HEK293 (cell line): Measurements from ENCODE around the gene C4orf17.

Experiments
- CTCF ChIA-PET: fragments of 350-600 bp; formaldehyde crosslinking; extraction: SDS; loops from one replicate; lab custom pipeline; 2021; ENCODE audit warnings: antibody characterized with exemption; lab: Yijun Ruan, JAX
- POLR2A ChIA-PET: fragments of 300-600 bp; formaldehyde crosslinking; extraction: SDS; loops from one replicate; lab custom pipeline; 2020; ENCODE audit warnings: antibody characterized with exemption, inconsistent platforms; lab: Yijun Ruan, JAX
- H3K27ac ChIP-seq: fragments of 200-500 bp; sonication (Bioruptor generic); 2 replicates; pipeline ENCODE4 v1.5.1; 2014; ENCODE audit warnings: low read depth, low read length, control low read depth, inconsistent platforms; ENCODE audit errors: extremely low read depth
- H3K36me3 ChIP-seq, 2 experiments: fragments of 200-500 bp in 1 of 2; sonication (Bioruptor generic) in 1 of 2; 1 replicate in 1 of 2; 2 replicates in 1 of 2; pipeline ENCODE4 v1.5.1; 2014 to 2017; ENCODE audit warnings: inconsistent platforms in 2 of 2, low read length in 2 of 2; ENCODE audit not compliant: control insufficient read depth in 2 of 2, insufficient read depth in 1 of 2
- H3K4me1 ChIP-seq: fragments of 200-500 bp; sonication (Bioruptor generic); 2 replicates; pipeline ENCODE4 v1.5.1; 2014; ENCODE audit warnings: mild to moderate bottlenecking, low read length, inconsistent platforms; ENCODE audit not compliant: control insufficient read depth, insufficient read depth
- H3K4me3 ChIP-seq: 2 replicates; pipeline ENCODE4 v1.5.1; 2011; ENCODE audit warnings: low read depth, mild to moderate bottlenecking, control low read depth, low read length, moderate library complexity
- H3K9me3 ChIP-seq: fragments of 200-500 bp; sonication (Bioruptor generic); 2 replicates; pipeline ENCODE4 v1.5.1; 2014; ENCODE audit warnings: low read depth, low read length, inconsistent platforms; ENCODE audit not compliant: control insufficient read depth, insufficient read depth
- MEIS1 ChIP-seq: sonication (generic); formaldehyde crosslinking; IDR thresholded peaks from 2 replicates; pipeline ENCODE4 v1.8.1; 2022; ENCODE audit warnings: missing genetic modification reagents, mild to moderate bottlenecking, borderline replicate concordance
- OVOL3 ChIP-seq: fragments of 450-650 bp; formaldehyde crosslinking; IDR thresholded peaks from 2 replicates; pipeline ENCODE4 v1.5.1; 2016; ENCODE audit warnings: missing biosample characterization, missing genetic modification characterization
- SP2 ChIP-seq: fragments of 450-650 bp; formaldehyde crosslinking; IDR thresholded peaks from 2 replicates; pipeline ENCODE4 v1.5.1; 2016; ENCODE audit warnings: missing biosample characterization, missing genetic modification characterization
- WT1 ChIP-seq: fragments of 450-650 bp; formaldehyde crosslinking; IDR thresholded peaks from 2 replicates; pipeline ENCODE4 v1.5.1; 2016; ENCODE audit warnings: missing biosample characterization, missing genetic modification characterization
- ZBTB7A ChIP-seq: fragments of 450-650 bp; formaldehyde crosslinking; IDR thresholded peaks from 2 replicates; pipeline ENCODE4 v1.5.1; 2016; ENCODE audit warnings: low read depth, missing biosample characterization, missing genetic modification characterization
- ZNF114 ChIP-seq: fragments of 450-650 bp; formaldehyde crosslinking; IDR thresholded peaks from 2 replicates; pipeline ENCODE4 v1.5.0; 2017; ENCODE audit warnings: missing biosample characterization, missing genetic modification characterization
- ZNF132 ChIP-seq: fragments of 450-650 bp; formaldehyde crosslinking; IDR thresholded peaks from 2 replicates; pipeline ENCODE4 v1.5.1; 2017; ENCODE audit warnings: missing biosample characterization, missing genetic modification characterization, borderline replicate concordance
- ZNF140 ChIP-seq: fragments of 450-650 bp; formaldehyde crosslinking; IDR thresholded peaks from 2 replicates; pipeline ENCODE4 v1.5.1; 2016; ENCODE audit warnings: missing biosample characterization, missing genetic modification characterization
- ZNF155 ChIP-seq: fragments of 450-650 bp; formaldehyde crosslinking; IDR thresholded peaks from 2 replicates; pipeline ENCODE4 v1.5.1; 2016; ENCODE audit warnings: missing biosample characterization, missing genetic modification characterization
- ZNF174 ChIP-seq: fragments of 450-650 bp; formaldehyde crosslinking; IDR thresholded peaks from 2 replicates; pipeline ENCODE4 v1.5.0; 2017; ENCODE audit warnings: missing biosample characterization, mild to moderate bottlenecking, missing genetic modification characterization
- ZNF223 ChIP-seq: fragments of 450-650 bp; formaldehyde crosslinking; IDR thresholded peaks from 2 replicates; pipeline ENCODE4 v1.5.1; 2016; ENCODE audit warnings: missing biosample characterization, missing genetic modification characterization
- ZNF26 ChIP-seq: fragments of 450-650 bp; formaldehyde crosslinking; IDR thresholded peaks from 2 replicates; pipeline ENCODE4 v1.5.1; 2016; ENCODE audit warnings: missing biosample characterization, missing genetic modification characterization
- ZNF423 ChIP-seq: fragments of 450-650 bp; formaldehyde crosslinking; IDR thresholded peaks from 2 replicates; pipeline ENCODE4 v1.5.1; 2016; ENCODE audit warnings: missing biosample characterization, missing genetic modification characterization
- ZNF510 ChIP-seq: fragments of 450-650 bp; formaldehyde crosslinking; IDR thresholded peaks from 2 replicates; pipeline ENCODE4 v1.5.1; 2018; ENCODE audit warnings: mild to moderate bottlenecking, missing genetic modification characterization, missing biosample characterization; ENCODE audit not compliant: insufficient replicate concordance
- ZNF514 ChIP-seq: fragments of 450-650 bp; formaldehyde crosslinking; IDR thresholded peaks from 2 replicates; pipeline ENCODE4 v1.5.1; 2016; ENCODE audit warnings: missing biosample characterization, missing genetic modification characterization
- ZNF544 ChIP-seq: fragments of 450-650 bp; formaldehyde crosslinking; IDR thresholded peaks from 2 replicates; pipeline ENCODE4 v1.5.0; 2017; ENCODE audit warnings: missing biosample characterization, missing genetic modification characterization
- ZNF548 ChIP-seq: fragments of 450-650 bp; formaldehyde crosslinking; IDR thresholded peaks from 2 replicates; pipeline ENCODE4 v1.5.1; 2016; ENCODE audit warnings: missing biosample characterization, missing genetic modification characterization
- ZNF747 ChIP-seq: fragments of 450-650 bp; formaldehyde crosslinking; IDR thresholded peaks from 2 replicates; pipeline ENCODE4 v1.5.1; 2016; ENCODE audit warnings: missing biosample characterization, missing genetic modification characterization
- ZNF785 ChIP-seq: fragments of 450-650 bp; formaldehyde crosslinking; IDR thresholded peaks from 2 replicates; pipeline ENCODE4 v1.5.1; 2016; ENCODE audit warnings: missing biosample characterization, missing genetic modification characterization
- TF ChIP-seq, protein P1 (sequence below): fragments of 450-650 bp; formaldehyde crosslinking; IDR thresholded peaks from 2 replicates; pipeline ENCODE4 v1.5.0; 2017; ENCODE audit warnings: missing biosample characterization, missing genetic modification characterization, borderline replicate concordance
- TF ChIP-seq, protein P2 (sequence below): fragments of 450-650 bp; formaldehyde crosslinking; IDR thresholded peaks from 2 replicates; pipeline ENCODE4 v1.5.1; 2017; ENCODE audit warnings: missing biosample characterization, missing genetic modification characterization

C4orf17 gene

DNA sequence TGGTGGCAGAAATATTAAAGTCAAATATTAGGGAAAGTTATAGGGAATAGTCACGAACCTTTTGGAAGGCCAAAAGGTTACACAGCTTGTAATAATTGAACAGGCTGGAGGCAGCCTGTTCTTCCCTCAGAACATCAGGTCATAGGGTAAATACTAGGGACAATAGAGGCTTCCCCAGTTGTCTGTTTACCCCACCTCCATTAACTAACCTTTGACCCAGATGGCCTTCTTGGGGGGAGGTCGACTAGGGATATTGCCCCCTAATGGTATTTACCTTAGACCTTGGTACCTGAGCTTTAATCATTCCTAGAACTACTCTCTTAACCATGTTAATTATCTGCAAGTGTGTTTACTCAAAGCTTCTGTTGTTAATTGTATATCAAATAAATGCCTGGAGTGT lies 26.0 kb downstream of the C4orf17 start:
- CTCF ChIA-PET = no interaction called here
- no peak overlapping the region for H3K4me3 ChIP-seq
- POLR2A ChIA-PET = no interaction called here
- H3K9me3 ChIP-seq = no peaks in the 10 kb centered on the region
- TF ChIP-seq WT1 (tag by site-specific recombination) (no peak), ZNF174 (tag by site-specific recombination) (no peak), ZNF514 (no peak), ZNF544 (no peak), ZNF26 (tag by site-specific recombination) (no peak), SP2 (tag by site-specific recombination) (no peak), ZNF785 (tag by site-specific recombination) (no peak), ZNF140 (tag by site-specific recombination) (no peak), ZNF132 (tag by site-specific recombination) (no peak), ZNF223 (no peak), OVOL3 (no peak), ZNF548 (tag by site-specific recombination) (no peak), ZNF747 (tag by site-specific recombination) (no peak), ZNF155 (tag by site-specific recombination) (no peak), ZNF423 (tag by site-specific recombination) (no peak)
- TF ChIP-seq, protein P1, sequence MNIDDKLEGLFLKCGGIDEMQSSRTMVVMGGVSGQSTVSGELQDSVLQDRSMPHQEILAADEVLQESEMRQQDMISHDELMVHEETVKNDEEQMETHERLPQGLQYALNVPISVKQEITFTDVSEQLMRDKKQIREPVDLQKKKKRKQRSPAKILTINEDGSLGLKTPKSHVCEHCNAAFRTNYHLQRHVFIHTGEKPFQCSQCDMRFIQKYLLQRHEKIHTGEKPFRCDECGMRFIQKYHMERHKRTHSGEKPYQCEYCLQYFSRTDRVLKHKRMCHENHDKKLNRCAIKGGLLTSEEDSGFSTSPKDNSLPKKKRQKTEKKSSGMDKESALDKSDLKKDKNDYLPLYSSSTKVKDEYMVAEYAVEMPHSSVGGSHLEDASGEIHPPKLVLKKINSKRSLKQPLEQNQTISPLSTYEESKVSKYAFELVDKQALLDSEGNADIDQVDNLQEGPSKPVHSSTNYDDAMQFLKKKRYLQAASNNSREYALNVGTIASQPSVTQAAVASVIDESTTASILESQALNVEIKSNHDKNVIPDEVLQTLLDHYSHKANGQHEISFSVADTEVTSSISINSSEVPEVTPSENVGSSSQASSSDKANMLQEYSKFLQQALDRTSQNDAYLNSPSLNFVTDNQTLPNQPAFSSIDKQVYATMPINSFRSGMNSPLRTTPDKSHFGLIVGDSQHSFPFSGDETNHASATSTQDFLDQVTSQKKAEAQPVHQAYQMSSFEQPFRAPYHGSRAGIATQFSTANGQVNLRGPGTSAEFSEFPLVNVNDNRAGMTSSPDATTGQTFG (tag by site-specific recombination) = no peak
- TF ChIP-seq, protein P2, sequence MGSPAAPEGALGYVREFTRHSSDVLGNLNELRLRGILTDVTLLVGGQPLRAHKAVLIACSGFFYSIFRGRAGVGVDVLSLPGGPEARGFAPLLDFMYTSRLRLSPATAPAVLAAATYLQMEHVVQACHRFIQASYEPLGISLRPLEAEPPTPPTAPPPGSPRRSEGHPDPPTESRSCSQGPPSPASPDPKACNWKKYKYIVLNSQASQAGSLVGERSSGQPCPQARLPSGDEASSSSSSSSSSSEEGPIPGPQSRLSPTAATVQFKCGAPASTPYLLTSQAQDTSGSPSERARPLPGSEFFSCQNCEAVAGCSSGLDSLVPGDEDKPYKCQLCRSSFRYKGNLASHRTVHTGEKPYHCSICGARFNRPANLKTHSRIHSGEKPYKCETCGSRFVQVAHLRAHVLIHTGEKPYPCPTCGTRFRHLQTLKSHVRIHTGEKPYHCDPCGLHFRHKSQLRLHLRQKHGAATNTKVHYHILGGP = no peak
- TF ChIP-seq, all 188 proteins: peak for 0
- no peaks in the 10 kb centered on the region for H3K36me3 ChIP-seq
- no peaks in the 10 kb centered on the region for H3K4me1 ChIP-seq
- H3K27ac ChIP-seq = no peak overlapping the region

GRCh38 chr4:99537674-99538073 lies 26.9 kb downstream of the C4orf17 start:
- Histone ChIP-seq H3K4me1 (no peaks in the 10 kb centered on the region), H3K9me3 (no peaks in the 10 kb centered on the region), H3K36me3 (no peaks in the 10 kb centered on the region), H3K27ac (no peak overlapping the region), H3K4me3 (no peak overlapping the region)
- CTCF ChIA-PET = no interaction called here
- POLR2A ChIA-PET = no interaction called here
- no peak for TF ChIP-seq ZNF510 (tag by site-specific recombination)
- TF ChIP-seq MEIS1 (CRISPR knock-in tag) = no peak
- TF ChIP-seq ZNF114 (tag by site-specific recombination) = no peak
- no peak for TF ChIP-seq ZBTB7A
